ENCODE results near the gene CA11.
"Not testable (repeated sequence)": the region's sequence is repeated elsewhere in the genome, so short reads cannot be mapped to it uniquely, and the experiment has no call there.

Gene CA11

GRCh38 chr19:48641850-48642249, 4.1 kb downstream of the CA11 start:
- no peak for DNase-seq (ENCODE audit: low read depth)

- no peak for DNase-seq (ENCODE audit: low read depth)
These were observed 6.3 kb downstream of the CA11 start for GRCh38 chr19:48639483-48640375.

- DNase-seq (ENCODE audit: low read depth): no peak
These were observed 7.1 kb downstream of the CA11 start for GRCh38 chr19:48638831-48639381.

DNA sequence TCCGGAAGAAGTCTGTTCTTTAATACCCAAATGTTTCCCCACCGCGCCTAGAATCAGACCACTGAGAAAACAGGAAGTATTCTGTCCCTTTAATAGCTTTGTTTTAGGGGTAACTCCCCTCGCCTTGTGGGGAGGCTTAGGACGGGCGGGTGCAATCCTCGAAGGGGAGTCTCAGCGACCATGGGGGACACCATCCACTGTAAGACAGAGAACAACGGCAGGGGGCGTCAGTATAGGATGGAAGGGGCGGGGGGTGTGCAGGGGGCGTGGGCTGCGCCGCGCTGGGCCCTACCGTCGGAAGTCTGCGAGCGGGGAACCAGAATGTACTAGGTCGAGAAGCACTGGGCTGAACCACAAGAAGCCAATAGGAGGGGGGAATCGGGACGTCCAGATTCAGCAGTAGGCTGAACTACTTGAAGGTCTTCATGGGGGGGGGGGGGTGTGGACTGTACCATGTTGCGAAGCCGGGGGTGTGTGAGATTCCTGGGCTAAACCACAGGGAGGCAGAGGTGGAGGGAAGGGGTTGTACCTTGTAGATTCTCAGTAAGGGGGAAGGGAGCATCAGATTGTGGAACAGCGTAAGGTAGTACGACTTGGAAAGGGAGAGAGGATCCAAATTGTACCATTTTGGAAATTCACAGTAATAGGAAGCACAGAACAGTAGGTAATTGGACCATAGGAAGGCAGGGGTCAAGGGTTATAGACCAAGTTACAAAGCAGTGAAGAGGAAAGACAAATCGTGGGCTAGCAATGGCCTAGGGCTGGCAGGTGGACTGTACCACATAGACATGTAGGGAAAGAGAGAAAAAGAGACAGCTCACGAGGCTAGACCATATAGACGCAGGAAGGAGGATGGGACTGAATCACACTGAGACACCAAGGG, 7.8 kb downstream of the CA11 start:
- peak; percentile 67 for DNase-seq (ENCODE audit: low read depth)

DNA sequence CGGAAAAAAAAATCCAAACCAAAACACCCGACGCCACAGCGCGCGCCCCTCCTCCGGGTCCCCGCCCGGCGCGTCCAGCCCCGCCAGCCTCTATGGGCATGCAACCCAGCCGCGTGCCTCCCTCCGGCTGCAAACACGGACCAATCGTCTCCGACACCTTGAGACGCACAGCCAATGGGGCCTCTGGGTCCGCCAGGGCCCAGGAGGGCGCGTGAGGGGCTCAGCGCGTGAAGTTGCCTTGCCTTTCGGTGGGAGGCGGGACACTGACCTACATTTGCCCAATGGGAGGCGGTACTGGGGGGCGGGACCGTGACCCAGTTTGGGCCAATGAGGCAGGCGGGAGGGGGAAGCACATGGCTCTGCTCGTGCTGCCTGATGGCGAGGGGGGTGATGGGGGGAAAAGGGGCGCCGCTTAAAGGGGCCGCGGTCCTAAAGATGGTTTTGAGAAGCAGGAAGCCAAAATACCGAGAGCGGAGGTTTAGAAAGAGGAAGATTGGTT, 8.5 kb downstream of the CA11 start:
- DNase-seq (ENCODE audit: low read depth): peak; percentile 99

DNA sequence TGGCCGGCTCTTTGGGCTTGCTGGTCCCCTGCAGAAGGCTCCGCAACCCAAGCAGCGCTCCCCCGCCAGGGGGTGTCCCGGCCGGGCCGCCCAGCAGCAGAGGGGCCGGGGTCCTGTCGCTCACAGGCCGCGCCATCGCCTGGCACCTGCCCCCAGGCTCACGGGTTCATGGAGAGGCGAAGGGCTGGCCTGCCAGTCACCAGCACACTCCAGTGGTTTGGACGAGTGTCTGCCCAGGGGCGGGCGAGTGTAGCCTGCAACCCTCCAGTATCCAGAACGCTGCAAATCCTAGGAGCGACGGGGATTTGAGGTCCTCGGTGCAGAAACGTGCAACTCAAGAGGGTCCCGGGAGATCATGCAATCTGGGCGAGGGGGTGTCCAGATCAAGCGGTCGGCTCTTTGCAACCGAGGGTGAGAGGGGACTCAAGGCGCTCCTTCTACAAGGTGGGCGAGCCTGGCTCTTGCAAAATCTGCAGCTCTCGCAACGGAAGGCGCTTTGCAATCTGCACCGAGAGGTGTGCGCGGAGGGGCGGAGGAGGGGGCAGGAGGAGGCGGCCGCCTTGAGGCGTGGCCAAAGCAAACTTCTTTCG, 9.0 kb downstream of the CA11 start, which contains the start of gene DBP:
DBP (minus strand) TSS at position 521 of the 590 bp plus-strand sequence; CDS start at position 136, 385 bp downstream.
- DNase-seq (ENCODE audit: low read depth): no peak

GRCh38 chr19:48635966-48636858, 9.8 kb downstream of the CA11 start:
- no peak for DNase-seq (ENCODE audit: low read depth)

- peak; percentile 73 for DNase-seq (ENCODE audit: low read depth)
These were observed 10.6 kb downstream of the CA11 start for GRCh38 chr19:48635263-48635965.

- DNase-seq (ENCODE audit: low read depth): peak; percentile 87
These were observed 11.3 kb downstream of the CA11 start for GRCh38 chr19:48634424-48635262.

DNA sequence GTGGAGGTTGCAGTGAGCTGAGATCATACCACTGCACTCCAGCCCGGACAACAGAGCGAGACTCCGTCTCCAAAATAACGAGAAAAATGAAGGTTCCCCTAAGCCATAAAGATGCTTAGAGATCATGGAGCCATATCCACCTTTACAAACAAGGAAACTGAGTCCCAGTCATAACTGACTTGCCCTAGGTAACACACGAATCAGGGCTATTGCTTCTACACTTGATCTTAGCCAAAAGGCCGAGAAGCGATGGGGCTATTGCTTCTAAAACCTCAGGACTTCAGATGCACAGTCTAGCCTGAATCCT, 12.0 kb downstream of the CA11 start:
- DNase-seq (ENCODE audit: low read depth): no peak

GRCh38 chr19:48633148-48634035, 12.6 kb downstream of the CA11 start:
- no peak for DNase-seq (ENCODE audit: low read depth)

- no peak for DNase-seq (ENCODE audit: low read depth)
These were observed 13.3 kb downstream of the CA11 start for GRCh38 chr19:48632692-48633147.

GRCh38 chr19:48632286-48632685, 13.7 kb downstream of the CA11 start:
- DNase-seq (ENCODE audit: low read depth): not testable (repeated sequence)

GRCh38 chr19:48631225-48631624, 14.8 kb downstream of the CA11 start:
- no peak for DNase-seq (ENCODE audit: low read depth)

GRCh38 chr19:48630296-48631063, 15.5 kb downstream of the CA11 start:
- DNase-seq (ENCODE audit: low read depth): no peak

- no peak for DNase-seq (ENCODE audit: low read depth)
These were observed 16.2 kb downstream of the CA11 start for GRCh38 chr19:48629599-48630295.

GRCh38 chr19:48629297-48629598, 16.7 kb downstream of the CA11 start:
- DNase-seq (ENCODE audit: low read depth): no peak
